Mammary epithelial cell (primary cell): ENCODE measurements around the gene PARD3B.

Source experiments
- CTCF ChIP-seq, 2 donors: IDR thresholded peaks in 1 of 2; conservative IDR thresholded peaks in 1 of 2; 2 replicates each; pipeline ENCODE4 v1.5.1; 2011 to 2012; ENCODE audit warnings: inconsistent platforms in 2 of 2, low read length in 2 of 2, mild to moderate bottlenecking in 2 of 2, control low read depth in 1 of 2, low read depth in 1 of 2; ENCODE audit not compliant: insufficient read depth in 1 of 2; ENCODE audit errors: extremely low read depth in 1 of 2
- EZH2 ChIP-seq: IDR thresholded peaks from 2 replicates; pipeline ENCODE4 v1.6.1; 2012; ENCODE audit warnings: low read length, inconsistent platforms, borderline replicate concordance

DNA sequence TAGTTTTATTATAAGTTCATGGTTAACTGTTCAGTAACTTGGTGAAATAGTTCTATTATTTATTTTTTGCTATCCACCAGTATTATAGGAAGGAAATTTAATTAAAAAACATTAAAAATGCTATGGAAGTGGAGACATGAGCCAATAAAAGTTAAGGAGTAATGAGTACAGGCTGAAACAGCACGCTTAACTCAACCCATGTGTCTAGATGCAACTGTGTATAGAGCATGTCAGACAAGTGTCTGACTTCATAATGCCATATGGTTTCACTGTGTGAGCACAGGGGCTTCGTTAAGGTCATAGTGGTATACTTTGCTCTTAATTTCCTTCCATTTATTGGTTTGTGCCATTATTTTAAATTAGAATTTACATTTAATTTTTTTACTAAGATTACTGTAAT is 570.2 kb downstream of the PARD3B start:
- TF ChIP-seq CTCF (conservative IDR thresholded peaks at IDR 0.05 in 1 of 2, IDR thresholded peaks at IDR 0.05 in 1 of 2; ENCODE audit: extremely low read depth in 1 of 2, insufficient read depth in 1 of 2, low read depth in 1 of 2, low read length in 2 of 2): no peak
- TF ChIP-seq EZH2: no peak
